Fibroblast of the aortic adventitia (primary cell): ENCODE measurements around the gene PSRC1. TPM values are rescaled to one million over a fixed set of nuclear protein-coding genes. Genes with fewer than 3 reads are reported as not detected.

Source experiments
- DNase-seq: peaks from one replicate; pipeline ENCODE4 v3.0.0-alpha.2; 2010; ENCODE audit warnings: low read depth
- H3K4me3 ChIP-seq: 2 replicates; pipeline ENCODE4 v1.5.1; 2011; ENCODE audit warnings: low read depth, mild to moderate bottlenecking, control low read depth, low read length, moderate library complexity
- CTCF ChIP-seq: IDR thresholded peaks from 2 replicates; pipeline ENCODE4 v1.5.1; 2011; ENCODE audit warnings: mild to moderate bottlenecking, low read length, control low read depth, inconsistent platforms; ENCODE audit not compliant: insufficient read depth
- total RNA-seq: library from RNA; depleted of rRNA; stranded (reverse); fragments of >200 nt; gene quantifications from 2 replicates; pipeline ENCODE4 v1.2.3, GENCODE V29; 2012; ENCODE audit warnings: low replicate concordance

PSRC1 gene
- total RNA-seq, 1 donor, result 19.0 TPM

GRCh38 chr1:109271458-109271857 lies 11.5 kb downstream of the PSRC1 start:
- no peak overlapping the region for H3K4me3 ChIP-seq
- DNase-seq, result no peak

GRCh38 chr1:109270623-109271317 lies 12.2 kb downstream of the PSRC1 start:
- no peak for TF ChIP-seq CTCF
- DNase-seq, result no peak
- no peak overlapping the region for H3K4me3 ChIP-seq

More at GRCh38 chr1:109271458-109271857, 11.5 kb downstream of the PSRC1 start:
- no peak for TF ChIP-seq CTCF

- TF ChIP-seq CTCF, result no peak
- H3K4me3 ChIP-seq, result no peak overlapping the region
- DNase-seq, result no peak
Measured at GRCh38 chr1:109269981-109270622, 12.8 kb downstream of the PSRC1 start.

GRCh38 chr1:109269212-109269980 lies 13.5 kb downstream of the PSRC1 start:
- no peak overlapping the region for H3K4me3 ChIP-seq
- no peak for TF ChIP-seq CTCF
- DNase-seq, result no peak

- DNase-seq, result no peak
- TF ChIP-seq CTCF, result no peak
- H3K4me3 ChIP-seq, result no peak overlapping the region
Measured at GRCh38 chr1:109268431-109269211, 14.3 kb downstream of the PSRC1 start.

GRCh38 chr1:109267743-109268300 lies 15.1 kb downstream of the PSRC1 start:
- H3K4me3 ChIP-seq, result no peak overlapping the region
- DNase-seq, result no peak
- TF ChIP-seq CTCF, result no peak
